Hematopoietic multipotent progenitor cell treated with erythropoietin and hydrocortisone succinate and interleukin-3 and kit ligand, for 17 days (in vitro differentiated cells): ENCODE data around the gene MYO5C.
A peak's percentile ranks its signal among the peaks of the same experiment; 100 is the strongest.
"Not testable (repeated sequence)": the region's sequence is repeated elsewhere in the genome, so short reads cannot be mapped to it uniquely, and the experiment has no call there.

Experiments
- DNase-seq: peaks from one replicate; pipeline ENCODE4 v3.0.0-alpha.2; 2015; ENCODE audit warnings: low spot score

Gene MYO5C

DNA sequence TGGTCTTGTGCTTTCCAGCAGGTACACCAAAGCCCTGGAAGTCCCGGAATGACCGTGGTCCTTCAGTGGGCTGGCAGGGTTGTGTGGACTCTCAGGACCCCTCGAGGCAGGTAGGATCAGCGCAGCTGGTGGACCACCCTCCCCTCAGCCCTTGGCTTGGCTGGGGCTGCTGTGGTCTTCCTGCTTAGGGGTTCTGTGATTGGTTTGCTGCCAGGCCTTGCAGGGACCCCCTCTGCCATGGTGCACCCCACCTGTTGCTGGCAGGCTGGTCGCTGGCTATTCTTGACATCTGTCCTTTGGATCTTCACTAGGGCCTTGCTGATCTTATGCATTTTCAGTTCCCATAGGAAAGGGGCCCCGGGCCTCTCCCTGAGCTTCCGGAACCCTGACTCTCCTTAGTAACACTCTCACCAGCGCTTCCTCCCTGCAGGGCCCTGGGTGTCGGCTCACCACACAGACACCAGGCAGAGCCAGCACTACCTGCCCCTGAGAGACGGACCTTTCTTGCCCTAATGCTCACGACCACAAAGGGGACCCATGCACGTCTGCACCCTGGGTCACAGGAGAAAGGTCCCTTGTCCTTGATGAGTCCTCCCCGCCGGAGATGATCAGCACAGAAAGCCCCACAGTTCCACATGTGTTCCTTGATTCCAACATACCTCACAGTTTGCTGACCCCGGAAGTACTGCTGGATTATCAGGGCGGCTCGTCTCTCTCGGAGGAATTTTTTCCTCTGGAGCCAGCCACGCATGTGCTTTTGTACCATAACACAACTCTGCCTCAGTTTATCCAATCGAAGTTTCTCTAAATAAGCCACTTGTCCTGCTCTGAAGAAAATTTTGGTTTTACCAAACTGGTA, 51.7 kb downstream of the MYO5C start:
- DNase-seq, result no peak

DNA sequence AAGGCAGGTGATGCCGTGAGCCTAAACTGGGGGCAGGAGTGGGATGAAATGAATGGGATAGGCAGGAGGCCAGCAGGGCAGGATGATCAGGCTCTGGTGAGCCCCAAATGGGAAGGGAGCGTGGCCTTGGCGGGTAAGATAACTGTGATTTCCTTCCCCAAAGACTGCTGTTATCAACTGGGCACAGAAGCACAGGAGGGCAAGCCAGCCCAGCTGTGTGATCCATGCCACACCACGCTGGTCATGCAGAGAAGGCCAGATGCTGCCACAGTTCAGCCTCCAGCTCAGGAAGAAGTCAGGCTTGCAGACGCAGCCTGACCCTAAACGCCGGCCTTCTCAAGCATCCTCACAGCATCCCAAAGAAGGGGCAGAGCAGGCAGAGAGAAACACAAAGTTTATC, 52.3 kb downstream of the MYO5C start:
- no peak for DNase-seq

DNA sequence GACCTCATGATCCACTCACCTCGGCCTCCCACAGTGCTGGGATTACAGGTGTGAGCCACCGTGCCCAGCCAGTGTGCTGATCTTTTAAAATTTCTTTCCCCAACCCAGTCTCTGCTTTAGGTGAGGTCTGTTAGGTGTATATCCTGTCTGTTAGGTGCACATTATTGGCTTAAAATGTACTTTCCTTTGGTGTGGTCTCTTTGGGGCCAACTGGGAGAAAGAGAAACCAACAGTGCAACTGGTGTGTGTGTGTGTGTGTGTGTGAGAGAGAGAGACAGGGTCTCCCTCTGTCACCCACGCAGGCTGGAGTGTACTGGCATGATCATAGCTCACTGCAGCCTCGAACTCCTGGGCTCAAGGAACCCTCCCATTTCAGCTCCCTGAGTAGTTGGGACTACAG, 54.1 kb downstream of the MYO5C start:
- DNase-seq, result no peak

DNA sequence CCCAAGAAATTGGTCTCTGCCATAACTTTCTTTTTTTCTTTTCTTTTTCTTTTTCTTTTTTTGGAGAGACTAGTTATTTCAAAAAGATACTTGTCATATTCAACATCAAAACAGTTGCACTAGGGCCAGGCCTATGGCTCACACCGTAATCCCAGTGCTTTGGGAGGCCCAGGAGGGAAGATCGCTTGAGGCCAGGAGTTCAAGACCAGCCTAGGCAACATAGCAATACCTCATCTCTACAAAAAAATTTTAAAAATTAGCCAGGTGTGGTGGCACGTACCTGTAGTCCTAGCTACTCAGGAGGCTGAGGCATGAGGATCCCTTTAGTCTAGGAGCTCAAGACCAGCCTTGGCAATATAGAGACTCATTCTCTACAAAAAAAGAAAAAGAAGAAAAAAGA, 55.4 kb downstream of the MYO5C start:
- DNase-seq, result no peak

DNA sequence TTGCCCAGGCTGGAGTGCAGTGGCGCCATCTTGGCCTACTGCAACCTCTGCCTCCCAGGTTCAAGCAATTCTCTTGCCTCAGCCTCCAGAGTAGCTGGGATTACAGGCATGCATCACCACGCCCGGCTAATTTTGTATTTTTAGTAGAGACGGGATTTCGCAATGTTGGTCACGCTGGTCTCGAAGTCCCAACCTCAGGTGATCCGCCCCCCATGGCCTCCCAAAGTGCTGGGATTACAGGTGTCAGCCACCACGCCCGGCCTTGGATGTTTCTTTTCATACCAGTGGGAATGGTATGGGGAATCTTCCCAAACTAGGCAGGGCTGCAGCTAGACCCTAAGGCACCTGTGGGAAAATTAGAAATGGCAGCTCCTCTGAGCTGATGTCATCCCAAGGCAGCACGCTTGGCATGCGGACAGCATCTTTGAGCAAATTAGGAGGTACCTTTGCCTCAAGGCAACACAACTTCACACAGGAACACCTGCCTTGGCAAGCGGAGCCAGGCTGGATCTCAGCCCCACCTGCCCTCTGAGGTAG, 56.5 kb downstream of the MYO5C start:
- DNase-seq, result not testable (repeated sequence)

DNA sequence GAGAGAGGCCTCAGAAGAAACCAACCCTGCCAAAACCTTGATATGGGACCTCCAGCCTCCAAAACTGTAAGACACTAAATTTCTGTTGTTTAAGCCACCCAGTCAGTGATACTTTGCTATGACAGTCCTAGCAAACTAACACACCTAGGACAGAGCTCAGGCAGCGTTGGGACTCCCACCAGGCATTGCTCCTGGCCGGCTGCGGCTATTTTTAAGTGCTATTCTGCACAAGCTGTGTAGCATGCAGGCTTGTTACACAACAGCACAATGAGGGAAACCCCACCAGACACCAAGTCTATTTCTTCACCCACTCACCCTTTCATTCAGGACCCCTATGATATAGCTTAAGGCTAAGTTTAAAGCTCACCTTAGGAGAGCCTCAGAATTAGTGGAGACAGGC, 57.5 kb downstream of the MYO5C start:
- DNase-seq, result no peak

DNA sequence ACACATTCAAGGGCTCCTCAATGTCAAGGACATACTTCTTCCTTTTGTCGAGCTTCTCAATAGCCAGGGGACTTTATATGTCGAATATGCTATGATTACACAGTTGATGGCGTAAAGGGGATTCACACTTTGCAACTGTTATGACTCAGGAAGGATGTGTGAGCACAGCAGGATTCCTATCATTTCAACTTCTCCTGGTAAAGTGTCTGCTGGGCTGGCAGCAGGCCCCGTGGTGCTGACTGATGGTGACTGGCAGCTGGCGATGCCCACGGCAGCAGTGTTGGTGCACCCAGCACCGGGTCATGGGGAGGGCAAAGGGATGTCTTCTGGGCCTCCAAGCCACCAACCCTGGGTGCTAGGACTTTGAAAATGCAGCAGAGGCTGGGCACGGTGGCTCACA, 59.6 kb downstream of the MYO5C start:
- no peak for DNase-seq

DNA sequence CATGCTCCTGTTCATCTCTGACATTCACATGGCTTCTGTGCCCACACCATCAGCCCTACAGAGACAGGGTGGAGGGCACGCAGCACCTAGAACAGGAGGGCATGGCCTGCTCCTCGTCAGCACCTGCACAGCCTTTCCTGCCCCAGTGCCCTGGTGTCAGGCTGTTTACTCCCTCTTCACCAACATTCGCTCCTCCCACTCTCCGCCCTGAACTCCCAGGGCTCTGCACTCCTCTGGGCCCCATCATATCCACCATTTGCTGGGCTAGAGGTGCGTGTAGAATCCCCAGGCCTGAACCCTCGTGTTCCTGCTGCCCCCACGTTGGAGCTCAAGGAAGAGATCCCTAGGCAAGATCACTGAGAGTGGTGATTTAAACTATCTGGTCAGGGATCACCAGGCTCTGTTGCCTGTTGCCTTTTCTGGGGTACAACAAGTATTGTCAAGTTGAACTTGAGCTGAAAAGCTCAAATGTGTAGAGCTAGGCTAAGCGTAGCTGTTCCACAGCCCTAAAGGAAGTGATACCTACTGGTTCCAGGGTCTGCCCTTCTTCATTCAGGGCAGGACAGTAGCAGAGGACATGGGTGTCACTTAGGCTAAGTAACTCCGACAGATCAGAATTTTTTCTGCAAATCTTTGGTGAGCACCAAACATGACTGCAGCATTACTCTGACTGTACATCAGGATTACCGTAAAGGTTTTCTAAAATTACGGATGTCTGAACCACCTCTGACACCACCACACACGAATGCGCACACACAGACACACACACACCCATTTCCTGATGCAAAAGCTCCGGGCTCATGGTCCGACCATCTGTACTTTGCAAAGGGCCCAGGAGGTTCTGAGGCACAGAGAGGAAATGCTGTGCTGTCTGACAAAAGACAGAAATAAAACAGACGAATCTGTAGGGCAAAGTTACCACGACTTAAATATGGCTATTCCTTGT, 60.7 kb downstream of the MYO5C start:
- no peak for DNase-seq

DNA sequence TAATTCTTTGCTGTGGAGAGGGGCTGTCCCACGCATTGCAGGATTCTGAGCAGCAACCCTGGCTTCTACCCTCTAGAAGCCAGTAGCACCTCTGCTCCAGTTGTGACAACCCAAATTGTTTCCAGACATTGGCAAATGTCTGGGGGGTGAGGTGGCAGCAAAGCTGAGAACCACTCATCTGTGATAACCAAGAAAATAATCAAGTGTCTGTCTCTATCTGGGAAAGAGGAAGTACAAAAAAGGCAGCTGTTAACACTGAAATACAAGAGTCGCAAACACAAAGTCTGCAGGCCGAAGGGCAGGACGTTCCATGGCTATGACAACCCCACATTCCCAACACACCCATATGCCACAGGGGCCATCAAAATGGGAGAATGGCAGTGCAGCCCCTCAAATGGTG, 62.2 kb downstream of the MYO5C start:
- no peak for DNase-seq

DNA sequence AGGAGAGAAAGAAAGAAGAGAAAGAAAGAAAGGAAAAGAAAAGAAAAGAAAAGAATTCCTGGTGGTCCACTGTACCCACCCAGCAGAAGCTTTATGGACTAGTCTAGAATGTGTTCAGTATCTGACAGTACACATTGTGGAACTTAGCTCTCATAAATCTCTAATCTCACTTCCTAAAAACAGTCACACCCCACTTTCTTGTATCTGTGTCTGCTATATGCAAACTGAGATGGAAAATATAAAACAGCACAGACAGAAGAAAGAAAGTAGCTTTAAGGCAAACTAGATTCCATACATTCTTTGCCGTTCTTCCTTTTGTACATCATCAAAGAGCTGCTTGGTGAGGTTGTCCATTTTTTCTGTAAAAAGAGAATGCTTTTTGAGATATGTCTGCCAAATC, 63.3 kb downstream of the MYO5C start:
- DNase-seq, result no peak

DNA sequence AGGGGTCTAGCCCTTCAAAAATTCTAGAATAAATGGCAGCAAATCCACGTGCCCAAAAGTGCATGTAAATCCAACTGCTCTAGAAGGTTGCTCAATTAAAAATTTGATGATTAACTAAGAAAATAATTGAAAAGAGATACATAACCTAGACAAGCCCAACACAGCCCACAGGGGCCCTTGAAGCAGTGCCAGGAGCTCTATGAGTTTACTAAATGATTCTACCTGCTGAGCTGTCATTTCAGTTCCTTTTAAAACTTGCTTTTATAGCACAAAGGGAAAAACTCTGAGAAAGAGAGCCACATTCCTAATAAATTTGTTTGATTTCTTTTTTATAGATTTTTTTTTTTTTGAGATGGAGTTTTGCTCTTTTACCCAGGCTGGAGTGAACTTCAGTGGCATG, 65.5 kb downstream of the MYO5C start:
- no peak for DNase-seq

DNA sequence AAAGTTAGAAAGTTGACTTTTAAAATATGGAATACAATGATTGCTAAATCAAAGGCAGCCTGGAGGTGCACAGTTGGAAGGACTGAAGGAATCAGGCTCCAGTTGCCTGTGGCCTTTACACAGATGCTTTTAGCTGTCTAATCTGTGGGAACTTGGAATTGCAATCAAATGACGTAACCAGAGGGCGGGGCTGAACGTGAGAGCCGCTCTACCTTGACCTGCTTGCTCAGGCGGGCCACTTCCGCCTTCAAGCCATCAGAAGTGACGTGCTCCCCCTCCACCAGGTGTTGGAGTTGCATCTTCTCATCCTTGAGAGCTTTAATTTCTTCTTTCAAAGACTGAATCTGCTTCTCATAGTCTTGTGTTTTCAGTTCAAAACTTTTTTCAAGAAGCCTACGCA, 66.7 kb downstream of the MYO5C start:
- no peak for DNase-seq

DNA sequence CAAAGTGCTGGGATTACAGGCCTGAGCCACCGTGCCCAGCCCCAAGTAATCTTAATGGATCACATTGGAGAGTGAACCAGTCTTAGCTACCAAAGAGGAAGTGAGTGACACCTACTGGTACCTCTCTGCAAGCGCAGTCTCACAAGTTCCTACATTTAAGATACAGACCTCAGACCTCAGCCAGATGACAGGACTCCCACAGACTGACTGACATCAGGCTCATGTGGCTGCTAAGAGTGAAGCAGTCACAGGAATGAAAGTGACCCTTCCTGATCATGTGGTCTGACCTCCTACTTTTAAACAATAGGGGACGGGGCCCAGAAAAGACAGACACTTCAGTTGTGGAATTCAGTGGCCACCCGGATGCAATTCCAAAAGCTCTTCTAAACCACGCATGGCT, 68.1 kb downstream of the MYO5C start:
- peak; percentile 44 for DNase-seq

DNA sequence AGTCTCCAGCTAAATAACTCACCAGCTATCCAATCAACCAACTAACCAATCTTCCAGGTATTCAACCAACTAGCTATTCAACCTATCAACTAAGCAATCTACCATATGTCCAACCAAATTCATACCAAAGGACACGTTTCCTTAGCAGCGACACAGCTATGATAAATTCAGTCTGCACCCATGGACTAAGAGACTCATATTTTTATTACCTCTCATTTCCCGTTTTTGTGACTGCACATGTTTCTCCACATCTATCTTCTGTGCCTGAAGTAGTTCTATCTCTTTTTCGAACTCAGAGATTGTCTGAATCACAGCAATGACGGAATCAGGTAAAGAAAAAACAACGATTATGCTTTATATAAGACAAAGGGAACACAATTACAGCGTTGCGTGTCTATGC, 70.4 kb downstream of the MYO5C start:
- no peak for DNase-seq

DNA sequence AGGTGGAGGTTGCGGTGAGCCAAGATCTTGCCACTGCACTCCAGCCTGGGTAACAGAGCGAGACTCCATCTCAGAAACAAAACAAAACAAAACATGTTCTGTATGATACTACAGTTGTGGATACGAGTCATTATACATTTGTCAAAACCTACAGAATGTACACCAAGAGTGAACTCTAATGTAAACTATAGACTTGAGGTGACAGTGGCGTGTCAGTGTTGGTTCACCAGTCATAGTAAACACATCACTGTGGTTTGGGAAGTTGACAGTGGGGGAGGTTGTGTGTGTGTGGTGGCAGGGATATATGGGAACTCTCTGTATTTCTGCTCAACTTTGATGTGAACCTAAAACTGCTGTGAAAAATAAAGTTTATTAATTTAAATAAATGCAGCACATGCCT, 71.4 kb downstream of the MYO5C start:
- no peak for DNase-seq

DNA sequence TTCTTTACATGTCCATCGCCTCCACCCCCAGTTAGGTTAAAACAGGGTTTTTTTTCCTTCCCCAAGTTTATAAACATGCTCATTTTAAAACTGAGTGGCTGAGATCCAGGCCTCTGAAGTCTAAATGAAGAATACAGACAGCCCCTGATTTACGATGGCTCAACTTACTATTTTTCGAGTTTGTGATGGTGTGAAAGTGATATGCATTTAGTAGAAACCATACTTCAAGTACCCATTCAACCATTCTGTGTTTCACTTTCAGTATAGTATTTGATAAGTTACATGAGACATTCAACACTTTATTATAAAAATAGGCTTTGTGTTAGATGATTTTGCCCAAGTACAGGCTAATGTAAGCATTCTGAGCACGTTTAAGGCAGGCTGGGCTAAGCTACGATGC, 73.9 kb downstream of the MYO5C start:
- no peak for DNase-seq

DNA sequence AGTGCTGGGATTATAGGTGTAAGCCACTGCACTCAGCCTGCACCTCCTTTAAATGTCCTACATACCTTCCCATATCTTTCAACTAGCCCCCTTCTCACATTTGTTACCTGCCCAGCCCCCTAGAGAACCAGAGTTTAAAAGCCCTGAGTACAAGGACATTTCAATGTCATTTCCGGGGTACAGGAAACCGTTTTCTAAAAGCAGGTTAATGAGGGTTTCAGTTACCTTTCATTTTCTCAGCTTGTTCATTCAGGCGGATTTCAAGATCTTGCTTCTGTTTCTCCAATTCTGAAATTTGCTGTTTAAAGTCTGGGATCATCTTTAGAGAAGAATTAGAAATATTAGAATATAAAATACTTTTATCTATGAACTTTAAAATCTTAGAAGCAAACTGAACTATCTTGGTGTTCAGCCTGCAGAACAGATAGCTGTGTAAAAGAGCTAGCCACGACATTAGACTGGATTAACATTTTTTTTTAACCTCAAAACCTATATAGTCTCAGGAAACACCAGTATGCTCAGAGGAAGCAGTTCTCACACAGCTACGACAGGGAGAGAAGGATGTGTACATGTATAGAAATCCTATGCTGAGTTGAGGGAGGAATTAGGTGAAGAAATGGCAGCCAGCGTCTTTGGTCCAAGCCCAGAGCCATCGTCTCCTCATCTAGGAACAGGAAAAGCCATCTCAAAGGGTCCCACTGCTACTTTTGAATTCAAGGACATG, 74.5 kb downstream of the MYO5C start:
- DNase-seq, result no peak

DNA sequence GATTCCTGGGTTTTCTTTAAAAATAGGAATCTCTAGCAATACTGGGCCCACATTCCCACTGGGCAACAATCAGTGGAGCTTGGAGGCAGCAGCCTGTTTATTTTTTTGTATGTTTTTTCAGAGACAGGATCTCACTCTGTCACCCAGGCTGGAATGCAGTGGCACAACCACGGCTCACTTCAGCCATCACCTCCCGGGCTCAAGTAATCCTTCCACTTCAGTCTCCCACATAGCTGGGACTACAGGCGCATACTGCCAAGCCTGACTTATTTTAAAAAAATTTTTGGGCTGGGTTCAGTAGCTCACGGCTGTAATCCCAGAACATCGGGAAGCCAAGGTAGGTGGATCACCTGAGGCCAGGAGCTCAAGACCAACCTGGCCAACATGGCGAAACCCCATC, 75.4 kb downstream of the MYO5C start:
- DNase-seq, result no peak

DNA sequence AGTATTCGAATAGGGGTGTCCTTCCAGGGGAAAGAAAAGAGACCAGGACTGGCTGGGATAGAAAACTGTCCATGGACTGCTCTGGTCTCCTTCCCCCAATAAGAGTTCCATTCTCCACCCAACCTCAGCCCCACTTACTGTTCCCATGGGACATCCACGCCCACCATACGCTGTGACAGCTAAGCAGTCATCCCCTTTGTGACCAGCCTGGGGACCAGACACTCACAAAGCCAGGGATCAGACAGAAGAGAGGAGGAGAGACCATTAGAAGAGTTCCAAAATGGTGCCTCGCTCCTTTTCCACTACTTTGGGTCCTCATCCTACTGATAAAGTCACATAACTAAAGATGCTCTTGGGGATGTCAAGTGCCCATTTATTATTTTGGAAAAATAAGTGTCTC, 76.8 kb downstream of the MYO5C start:
- DNase-seq, result no peak

DNA sequence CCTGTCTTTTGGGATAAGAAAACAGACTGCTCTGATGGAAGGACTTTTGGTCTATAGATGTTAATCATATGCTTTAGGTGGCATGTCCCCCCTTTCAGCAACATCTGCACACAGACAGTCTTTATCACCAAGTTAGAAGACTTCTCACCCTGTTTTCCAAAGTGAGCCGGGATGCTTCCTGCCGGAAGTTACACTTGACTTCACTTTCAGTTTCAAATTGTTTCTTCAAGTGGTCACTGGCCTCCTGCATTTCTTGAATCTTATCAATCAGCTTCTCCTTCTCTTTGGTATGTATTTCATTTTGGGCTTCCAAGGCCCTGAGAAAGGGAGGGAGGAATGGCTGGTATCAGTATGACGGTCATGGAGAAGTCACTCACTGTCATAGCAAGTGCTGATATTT, 77.2 kb downstream of the MYO5C start:
- no peak for DNase-seq

DNA sequence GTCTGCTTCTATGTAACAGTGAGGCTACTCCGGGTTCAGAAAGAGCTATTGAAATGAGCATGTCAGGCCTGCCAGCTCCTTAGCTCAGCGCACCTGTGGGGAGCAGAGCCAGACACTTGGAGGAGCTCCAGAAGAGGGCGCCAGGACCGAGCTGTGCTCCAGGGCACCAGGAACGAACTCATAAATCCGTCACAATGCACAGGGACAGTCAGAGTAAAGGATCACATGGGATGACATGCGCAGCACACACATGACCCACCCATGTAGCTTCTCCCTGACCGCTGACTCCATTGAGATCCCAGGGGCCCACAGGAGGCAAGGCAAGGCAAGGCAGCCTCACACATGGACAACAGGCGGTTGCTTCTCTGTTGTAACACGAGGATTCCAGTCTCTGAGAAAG, 78.4 kb downstream of the MYO5C start:
- DNase-seq, result no peak

DNA sequence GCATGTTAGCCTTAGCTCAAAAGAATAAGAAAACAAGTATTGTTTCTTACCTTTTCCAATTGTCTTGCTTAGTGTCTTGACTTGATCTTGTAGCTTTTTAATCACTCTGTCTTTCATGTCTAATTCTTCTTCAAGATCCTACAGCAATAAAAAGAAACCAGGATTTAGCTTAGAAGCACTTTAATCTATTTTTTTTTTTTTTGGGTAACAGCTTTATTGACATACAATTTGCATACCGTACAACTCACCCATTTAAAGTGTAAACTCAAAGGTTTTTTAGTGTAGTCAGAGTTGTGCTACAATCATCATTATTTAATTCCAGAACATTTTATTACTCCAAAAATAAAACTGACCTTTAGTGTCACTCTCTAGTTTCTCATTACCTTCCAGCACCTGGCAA, 81.1 kb downstream of the MYO5C start:
- no peak for DNase-seq
